Islet of Langerhans (tissue), 1 donor: ENCODE results near the gene PPP1R13L.

Experiments
- FAIRE-seq: peaks from one replicate; lab custom pipeline; 2011; peaks lifted over from hg19 to GRCh38; lab: Jason Lieb, UNC

The PPP1R13L gene

DNA sequence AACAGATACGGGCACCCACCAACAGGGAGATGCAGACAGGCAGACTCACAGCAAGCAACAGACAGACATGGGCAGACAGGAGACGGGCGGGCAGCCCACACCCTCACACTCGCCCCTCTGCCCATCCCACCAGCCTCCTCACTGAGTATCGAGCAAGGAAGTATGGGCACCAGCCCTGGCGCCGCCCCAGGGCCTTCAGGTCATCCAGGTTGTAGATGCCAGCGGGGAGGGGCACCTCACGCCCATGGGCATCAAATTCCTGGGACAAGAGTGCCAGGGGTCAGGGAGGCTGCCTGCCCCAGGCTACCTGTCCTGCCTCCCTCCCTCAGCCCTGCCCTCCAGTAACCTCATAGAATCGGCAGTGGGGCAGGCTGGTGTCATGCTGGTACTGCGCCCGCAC is 40.2 kb downstream of the PPP1R13L start:
- no peak for FAIRE-seq

DNA sequence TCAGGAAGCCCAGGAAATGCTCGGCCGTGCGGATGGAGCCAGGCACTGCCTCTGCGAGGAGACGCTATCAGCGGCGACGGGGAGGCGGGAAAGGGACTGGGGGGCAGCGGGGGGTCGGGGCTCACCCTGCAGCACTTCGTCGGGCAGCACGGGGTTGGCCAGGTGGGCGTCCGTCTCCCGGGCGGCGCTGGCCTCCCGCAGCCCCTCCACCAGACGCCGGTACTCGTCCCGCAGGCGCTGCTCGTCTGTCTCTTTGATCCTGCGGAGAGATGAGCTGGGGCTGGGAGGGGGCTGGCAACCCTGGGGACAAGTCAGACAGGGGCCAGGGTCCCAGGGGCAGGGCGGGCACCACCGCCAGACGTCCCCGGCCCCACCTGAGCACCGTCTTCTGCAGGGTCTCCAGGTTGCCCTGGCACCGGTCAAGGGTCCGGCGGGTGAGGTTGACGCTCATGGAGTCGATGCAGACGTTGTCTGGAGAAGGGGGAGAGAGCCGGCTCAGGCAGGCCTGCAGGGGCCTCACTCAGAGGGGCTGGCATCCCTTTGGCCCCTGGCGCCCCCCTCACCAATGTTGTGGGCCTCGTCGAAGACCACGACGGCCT is 40.9 kb downstream of the PPP1R13L start:
- FAIRE-seq: no peak

DNA sequence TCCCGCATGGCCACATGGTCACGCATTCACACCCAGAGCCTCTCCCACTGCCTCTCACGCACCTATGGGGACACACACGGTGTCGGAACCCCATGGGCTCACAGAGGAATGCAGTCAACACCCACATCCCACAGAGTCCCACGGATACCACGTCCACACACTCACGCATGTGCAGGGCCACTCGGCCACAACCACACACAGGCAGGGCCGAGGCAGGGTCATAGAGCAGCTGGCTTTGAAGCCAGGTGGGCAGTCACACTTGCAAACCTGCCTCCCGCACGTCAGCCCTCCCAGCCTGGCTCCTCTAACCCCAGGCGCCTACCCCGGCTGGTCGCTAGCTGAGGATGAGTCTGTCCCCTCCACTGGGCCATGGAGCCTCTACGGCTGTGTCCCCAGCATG is 42.6 kb downstream of the PPP1R13L start:
- FAIRE-seq: no peak

GRCh38 chr19:45361608-45362007 is 43.3 kb downstream of the PPP1R13L start:
- no peak for FAIRE-seq

GRCh38 chr19:45358213-45358792 is 46.6 kb downstream of the PPP1R13L start:
- no peak for FAIRE-seq

GRCh38 chr19:45357445-45357783 is 47.5 kb downstream of the PPP1R13L start:
- no peak for FAIRE-seq

DNA sequence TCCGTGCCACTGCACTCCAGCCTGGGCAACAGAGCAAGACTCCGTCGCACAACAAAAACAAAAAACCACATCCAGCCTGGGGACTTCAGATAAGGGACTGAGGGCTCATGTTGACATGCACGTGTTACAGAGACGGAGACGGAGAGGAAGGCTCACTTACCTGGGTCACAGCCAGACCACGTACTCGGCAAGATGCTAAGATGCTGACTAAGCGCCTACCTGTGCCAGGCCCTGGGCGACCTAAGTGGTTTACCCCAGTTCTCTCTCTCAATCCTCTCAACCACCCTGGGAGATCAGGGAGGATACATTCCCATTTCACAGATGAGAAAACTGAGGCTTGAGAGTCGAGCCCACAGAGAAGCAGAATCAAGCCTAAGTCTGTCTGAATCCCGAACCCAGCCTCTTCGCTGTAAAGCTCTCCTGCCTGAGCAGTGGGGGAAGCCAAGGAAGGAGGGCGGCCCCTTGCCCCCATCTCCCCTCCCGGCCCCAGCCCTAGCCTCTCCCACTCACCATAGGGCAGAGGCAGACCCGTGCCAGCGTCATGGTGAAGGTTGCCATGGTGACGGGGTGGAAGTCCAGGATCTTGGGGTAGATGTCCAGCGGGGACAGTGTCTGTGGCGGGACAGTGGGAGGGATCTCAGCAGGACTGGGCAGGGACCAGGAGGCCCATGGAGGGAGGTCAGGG is 48.0 kb downstream of the PPP1R13L start:
- FAIRE-seq: no peak

DNA sequence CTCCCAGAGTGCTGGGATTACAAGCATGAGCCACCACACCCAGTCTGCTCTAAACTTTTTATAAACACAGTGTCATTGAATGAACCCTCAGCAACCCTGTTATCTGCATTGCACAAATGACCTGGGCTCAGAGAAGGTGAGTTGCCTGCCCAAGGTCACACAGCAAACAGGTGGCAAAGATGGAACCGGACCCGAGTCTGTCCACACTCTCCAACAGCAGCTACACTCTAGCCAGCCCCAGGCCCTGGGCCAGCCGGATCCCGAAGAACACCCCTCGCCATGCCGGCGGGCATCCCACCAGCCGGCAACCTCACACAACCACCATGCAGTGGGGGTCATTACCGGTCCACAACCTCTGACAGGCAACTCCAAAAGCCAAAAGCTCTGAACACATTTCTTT is 49.0 kb downstream of the PPP1R13L start:
- no peak for FAIRE-seq

DNA sequence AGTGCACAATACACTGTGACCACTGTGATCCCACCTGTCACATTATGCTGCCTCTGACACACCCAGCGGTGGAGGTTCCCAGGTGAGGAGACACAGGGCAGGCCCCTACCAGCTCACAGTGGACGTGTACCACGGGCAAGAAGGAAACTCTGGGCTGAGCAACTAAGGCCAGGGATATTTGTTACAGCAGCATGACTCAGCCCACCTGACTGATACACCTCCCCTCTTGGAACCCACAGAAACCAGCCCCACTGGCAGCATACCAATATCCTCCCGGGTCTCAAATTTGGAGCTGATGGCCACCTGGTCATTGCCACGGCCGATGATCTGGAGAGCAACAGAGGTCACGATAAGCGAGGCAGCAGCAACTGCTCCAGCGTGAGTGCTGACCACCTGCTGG is 49.5 kb downstream of the PPP1R13L start:
- FAIRE-seq: no peak

DNA sequence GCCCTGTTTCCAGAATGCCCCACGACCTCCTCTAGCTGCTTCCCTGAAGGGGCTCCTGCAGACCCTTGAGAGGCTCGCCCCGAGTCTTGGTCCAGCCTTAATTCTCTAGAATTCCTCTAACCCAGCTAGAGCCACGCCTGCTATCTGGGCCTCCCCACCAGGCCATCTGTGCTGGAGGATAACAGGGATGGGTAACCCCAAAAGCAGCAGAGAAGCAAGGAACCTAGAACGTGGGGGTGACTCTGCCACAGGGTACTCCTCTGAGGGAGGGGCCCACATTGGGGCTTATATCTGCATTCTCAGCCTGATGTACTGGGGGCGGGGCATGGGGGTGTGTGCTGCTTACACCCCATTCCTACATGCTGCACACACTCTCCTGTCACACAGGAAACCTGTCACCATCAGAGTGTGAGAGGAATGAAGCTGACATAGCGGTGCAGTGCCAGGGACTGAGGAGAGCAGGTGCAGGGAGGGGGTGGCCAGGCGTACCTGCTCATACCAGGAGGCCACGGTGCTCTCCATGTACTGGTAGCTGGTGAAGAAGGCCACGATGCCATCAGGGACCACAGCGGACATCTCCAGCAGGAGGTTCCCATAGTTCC is 50.5 kb downstream of the PPP1R13L start:
- FAIRE-seq: no peak

- no peak for FAIRE-seq
Observed at GRCh38 chr19:45352914-45353796, 51.7 kb downstream of the PPP1R13L start.

DNA sequence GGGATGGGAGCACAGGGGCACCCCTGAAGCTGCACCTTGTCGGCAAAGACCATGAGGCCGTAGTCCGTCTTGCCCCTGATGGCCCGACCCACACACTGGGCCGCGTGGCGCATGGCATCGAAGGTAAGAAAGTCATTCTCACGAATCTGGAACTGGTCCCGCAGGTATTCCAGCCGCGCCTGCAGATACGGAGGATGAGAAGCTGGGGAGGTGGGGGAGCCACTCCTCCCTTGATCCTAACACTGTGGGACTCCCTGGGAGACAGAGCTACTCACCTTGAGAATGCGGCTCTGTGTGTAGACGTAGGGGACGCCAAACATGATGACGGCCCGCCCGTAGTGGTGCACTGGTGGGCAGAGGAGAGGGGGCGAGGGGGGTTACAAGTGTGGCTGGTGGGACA is 52.4 kb downstream of the PPP1R13L start:
- no peak for FAIRE-seq

DNA sequence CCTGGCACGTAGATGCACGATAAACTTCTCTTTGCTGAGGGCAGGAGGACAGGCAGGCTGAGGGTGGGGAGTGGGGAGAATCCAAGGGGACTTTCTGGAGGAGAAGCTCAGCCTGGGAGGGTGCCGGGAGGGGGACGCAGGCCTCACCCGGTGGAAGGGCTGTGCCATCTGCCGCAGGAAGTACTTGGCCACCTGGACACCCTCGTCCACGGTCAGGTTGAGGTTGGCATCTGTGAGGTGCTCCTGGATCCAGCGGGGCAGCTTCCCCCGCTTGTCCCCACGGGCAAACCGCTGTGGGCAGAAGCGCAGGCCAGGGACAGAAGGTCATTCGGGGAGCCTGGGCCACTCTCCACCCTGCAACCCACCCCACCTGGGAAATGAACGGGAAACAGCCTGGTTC is 52.8 kb downstream of the PPP1R13L start:
- no peak for FAIRE-seq

DNA sequence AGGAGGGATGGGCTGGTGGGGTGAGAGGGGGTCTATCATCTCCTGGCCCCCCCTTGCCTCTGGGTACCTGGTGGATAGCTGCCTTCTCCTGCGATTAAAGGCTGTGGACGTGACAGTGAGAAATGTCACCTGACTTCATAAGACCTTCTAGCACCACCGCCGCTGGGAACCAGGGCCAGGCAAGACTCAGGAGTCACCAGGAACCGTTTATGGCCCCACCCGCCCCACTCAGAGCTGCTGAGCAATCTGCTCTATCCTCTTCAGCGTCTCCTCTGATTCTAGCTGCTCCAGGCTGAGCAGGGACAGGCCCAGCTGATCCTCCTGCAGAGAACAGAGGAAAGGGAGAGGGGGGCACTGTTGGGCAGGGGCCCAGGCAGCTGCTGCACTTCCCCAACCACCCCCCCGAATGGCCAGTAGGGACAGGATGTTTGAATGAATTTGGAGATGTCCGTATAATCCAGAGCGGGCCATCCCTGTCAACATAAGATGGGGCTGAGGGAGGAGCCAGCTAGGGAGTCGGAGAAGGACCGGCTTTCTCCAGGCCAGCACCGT is 53.4 kb downstream of the PPP1R13L start:
- no peak for FAIRE-seq

- FAIRE-seq: no peak
Observed at GRCh38 chr19:45350477-45351058, 54.3 kb downstream of the PPP1R13L start.

GRCh38 chr19:45349430-45349941 is 55.4 kb downstream of the PPP1R13L start:
- FAIRE-seq: no peak

GRCh38 chr19:45349126-45349415 is 55.8 kb downstream of the PPP1R13L start:
- no peak for FAIRE-seq

DNA sequence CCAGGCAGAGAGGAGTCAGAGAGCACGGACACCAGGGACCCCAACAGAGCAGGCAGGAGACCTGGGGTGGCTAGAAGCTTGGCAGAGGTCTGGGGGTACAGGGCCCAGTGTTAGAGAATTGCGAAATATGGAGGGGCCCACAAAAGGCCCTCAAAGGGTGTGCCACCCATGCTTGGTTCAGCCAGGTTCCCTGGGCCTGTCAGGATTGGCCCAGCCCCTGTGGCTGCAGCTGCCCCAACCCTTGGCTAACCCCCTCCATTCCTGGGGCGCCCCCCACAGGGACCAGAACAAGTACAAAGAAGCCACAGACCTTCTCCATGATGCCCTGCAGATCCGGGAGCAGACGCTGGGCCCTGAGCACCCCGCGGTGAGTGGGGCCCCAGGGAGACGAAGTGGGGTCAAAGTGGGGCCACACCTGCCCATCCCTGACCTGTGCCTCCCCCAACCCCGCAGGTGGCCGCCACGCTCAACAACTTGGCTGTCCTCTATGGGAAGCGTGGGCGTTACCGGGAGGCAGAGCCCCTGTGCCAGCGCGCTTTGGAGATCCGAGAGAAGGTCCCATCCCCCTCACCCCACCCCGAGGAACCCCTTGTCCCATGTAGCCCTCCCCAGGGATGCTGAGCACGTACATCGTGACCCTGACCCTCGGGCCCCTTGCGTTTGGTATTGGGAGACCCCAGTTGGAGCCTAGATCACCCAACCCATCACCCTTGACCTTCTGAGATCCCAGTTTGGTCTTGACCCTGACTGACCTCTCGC is 56.3 kb downstream of the PPP1R13L start:
- no peak for FAIRE-seq

GRCh38 chr19:45347570-45348366 is 57.1 kb downstream of the PPP1R13L start:
- no peak for FAIRE-seq

DNA sequence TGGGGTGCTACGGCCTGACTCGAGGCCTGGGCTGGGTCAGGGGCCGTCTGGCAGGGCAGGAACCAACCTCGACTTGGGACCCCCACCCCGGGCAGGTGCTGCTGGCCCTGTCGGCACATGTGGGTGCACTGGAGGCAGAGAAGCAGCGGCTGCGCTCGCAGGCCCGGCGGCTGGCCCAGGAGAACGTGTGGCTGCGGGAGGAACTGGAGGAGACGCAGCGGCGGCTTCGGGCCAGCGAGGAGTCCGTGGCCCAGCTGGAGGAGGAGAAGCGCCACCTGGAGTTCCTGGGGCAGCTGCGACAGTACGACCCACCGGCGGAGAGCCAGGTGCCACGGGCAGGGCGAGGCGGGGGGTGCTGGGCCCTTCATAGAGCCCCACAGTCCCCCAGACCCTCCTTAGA is 58.4 kb downstream of the PPP1R13L start:
- FAIRE-seq: no peak
